Measurements from ENCODE around the gene ARFGAP3.

GRCh38 chr22:42805998-42806830, 50.9 kb downstream of the ARFGAP3 start:
- TF ChIP-seq POLR2AphosphoS5 (IDR thresholded peaks at IDR 0.05; ENCODE audit: low read depth, low read length) (no peak), FOXJ3 (CRISPR knock-in tag; IDR thresholded peaks at IDR 0.05) (no peak), CTCF (IDR thresholded peaks at IDR 0.05) (no peak), GATA2 (CRISPR knock-in tag; IDR thresholded peaks at IDR 0.05) (no peak)

All from SK-N-SH (cell line).